ENCODE data around the gene CLIC3.

GRCh38 chr9:137009938-137010732, 13.8 kb upstream of the CLIC3 start:
- TF ChIP-seq CTCF (IDR thresholded peaks at IDR 0.05) (no peak), SIN3A (IDR thresholded peaks at IDR 0.05; ENCODE audit: borderline replicate concordance, insufficient read depth, low read depth, low read length) (no peak), POLR2AphosphoS5 (IDR thresholded peaks at IDR 0.05; ENCODE audit: low read depth, low read length) (no peak), TCF7L2 (IDR thresholded peaks at IDR 0.05; ENCODE audit: low read depth, low read length) (no peak), REST (IDR thresholded peaks at IDR 0.05; ENCODE audit: insufficient read depth in 1 of 2, low read depth in 2 of 2, low read length in 1 of 2) (no peak)
